GM12874 (cell line): ENCODE results near the gene C19orf38.

Source experiments
- TF ChIP-seq, protein P1 (sequence below): IDR thresholded peaks from 2 replicates; pipeline ENCODE4 v1.5.1; 2011; ENCODE audit warnings: low read depth, mild to moderate bottlenecking, control low read depth, low read length, moderate library complexity; ENCODE audit not compliant: insufficient read depth

The C19orf38 gene

DNA sequence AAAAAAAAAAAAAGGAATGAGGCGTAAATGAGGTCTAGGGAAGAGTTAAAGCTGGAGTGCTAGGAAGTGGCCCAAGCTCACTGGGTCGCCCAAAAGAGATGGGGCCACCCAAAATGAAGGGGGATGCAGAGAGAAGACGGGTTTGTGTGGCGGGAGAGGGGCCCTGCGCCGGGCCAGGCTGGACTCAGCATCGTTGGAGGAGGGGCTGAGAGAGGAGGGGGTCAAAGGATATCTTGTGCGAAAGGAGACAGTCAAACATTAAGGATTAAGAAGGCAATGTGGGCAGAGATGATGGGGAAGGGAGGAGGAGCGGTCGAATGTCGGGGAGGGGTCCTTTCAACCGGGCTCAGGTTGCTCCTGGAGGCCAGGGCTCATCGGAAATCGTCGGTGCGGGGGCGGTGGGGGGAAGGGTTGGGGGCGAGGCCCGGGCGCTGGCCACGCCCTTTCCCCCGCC lies 22.3 kb downstream of the C19orf38 start:
- TF ChIP-seq, protein P1, sequence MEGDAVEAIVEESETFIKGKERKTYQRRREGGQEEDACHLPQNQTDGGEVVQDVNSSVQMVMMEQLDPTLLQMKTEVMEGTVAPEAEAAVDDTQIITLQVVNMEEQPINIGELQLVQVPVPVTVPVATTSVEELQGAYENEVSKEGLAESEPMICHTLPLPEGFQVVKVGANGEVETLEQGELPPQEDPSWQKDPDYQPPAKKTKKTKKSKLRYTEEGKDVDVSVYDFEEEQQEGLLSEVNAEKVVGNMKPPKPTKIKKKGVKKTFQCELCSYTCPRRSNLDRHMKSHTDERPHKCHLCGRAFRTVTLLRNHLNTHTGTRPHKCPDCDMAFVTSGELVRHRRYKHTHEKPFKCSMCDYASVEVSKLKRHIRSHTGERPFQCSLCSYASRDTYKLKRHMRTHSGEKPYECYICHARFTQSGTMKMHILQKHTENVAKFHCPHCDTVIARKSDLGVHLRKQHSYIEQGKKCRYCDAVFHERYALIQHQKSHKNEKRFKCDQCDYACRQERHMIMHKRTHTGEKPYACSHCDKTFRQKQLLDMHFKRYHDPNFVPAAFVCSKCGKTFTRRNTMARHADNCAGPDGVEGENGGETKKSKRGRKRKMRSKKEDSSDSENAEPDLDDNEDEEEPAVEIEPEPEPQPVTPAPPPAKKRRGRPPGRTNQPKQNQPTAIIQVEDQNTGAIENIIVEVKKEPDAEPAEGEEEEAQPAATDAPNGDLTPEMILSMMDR: no peak

GRCh38 chr19:10870955-10871603 lies 22.9 kb downstream of the C19orf38 start, which contains the start of gene CARM1:
TSS of gene CARM1 (plus strand) at chr19:10871553. CDS start at chr19:10871703, 150 bp downstream.
- TF ChIP-seq, protein P1: peak; percentile 79

DNA sequence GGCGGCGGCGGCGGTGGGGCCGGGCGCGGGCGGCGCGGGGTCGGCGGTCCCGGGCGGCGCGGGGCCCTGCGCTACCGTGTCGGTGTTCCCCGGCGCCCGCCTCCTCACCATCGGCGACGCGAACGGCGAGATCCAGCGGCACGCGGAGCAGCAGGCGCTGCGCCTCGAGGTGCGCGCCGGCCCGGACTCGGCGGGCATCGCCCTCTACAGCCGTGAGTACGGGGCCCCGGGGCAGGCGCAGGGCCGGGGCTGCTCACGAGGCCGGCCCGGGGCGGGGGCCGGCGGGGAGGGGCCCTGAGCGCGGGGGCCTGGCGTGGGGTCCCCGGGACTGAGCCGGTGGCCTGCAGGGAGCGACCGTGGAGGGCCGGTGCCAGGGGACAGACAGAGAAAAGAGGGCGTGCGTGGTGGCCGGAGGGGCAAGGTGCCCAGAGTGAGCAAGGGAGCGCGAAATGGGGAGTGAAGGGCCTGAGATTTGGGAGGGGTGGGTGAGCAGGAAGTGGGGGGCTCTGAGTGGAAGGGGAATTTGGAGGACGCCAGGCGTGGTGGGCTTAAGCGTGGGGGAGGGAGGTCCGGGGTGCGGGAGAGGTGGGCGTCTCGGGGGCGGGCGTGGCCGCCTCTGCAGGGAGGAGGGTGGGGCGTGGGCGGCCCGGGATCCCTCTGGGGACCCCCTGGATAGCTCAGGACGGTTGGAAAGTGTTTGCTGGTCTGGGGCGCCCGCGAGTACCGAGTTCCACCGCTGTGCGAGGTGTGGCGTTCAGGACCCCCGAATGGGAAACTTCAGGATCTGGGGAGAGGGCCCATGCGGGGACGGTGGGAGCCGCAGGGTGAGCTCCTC lies 23.7 kb downstream of the C19orf38 start:
- TF ChIP-seq, protein P1: peak; percentile 27

DNA sequence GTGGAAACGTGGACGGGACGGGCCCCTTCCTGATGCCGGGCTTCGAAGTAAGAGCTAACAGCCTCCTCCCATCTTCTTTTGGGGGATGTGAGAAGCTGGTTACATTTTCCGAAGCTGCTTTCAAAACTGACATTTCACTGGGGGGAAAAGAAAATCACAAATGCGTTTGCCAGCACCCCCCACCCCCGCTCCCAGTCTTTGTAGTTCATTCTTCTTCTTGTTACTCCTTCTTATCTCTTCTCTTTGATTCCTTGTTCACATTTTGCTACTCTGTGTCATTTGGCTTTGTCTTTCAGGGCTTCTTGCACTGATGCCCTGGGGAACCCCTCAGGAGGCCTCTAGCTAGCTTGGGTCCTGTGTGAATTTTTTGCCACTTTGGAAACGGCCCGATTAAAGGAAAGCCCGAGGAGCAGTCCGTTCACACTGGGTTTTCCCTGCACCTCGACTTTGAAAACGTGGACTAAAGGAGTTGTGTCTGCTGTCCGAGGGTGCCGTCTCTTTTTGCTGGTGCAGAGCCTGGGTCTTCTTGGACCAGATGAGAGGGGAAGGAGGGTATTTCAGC lies 24.4 kb downstream of the C19orf38 start:
- TF ChIP-seq, protein P1: no peak

DNA sequence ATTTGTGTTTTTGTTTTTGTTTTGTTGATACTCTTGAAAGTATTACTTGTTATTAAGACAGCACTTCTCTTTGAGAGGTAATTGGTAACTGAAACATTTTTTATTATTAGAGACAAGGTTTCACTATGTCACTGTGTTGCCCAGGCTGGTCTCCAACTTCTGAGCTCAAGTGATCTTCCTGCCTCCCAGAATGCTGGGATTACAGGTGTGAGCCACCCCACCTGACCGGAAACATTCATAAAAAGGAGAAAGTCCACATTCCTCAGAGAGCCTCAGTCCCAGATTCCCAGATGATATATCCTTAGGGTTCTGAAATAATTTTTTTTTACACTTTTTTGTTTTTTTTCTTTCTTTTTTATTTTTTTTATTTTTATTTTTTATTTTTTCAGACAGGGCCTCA lies 25.8 kb downstream of the C19orf38 start:
- TF ChIP-seq, protein P1: no peak

DNA sequence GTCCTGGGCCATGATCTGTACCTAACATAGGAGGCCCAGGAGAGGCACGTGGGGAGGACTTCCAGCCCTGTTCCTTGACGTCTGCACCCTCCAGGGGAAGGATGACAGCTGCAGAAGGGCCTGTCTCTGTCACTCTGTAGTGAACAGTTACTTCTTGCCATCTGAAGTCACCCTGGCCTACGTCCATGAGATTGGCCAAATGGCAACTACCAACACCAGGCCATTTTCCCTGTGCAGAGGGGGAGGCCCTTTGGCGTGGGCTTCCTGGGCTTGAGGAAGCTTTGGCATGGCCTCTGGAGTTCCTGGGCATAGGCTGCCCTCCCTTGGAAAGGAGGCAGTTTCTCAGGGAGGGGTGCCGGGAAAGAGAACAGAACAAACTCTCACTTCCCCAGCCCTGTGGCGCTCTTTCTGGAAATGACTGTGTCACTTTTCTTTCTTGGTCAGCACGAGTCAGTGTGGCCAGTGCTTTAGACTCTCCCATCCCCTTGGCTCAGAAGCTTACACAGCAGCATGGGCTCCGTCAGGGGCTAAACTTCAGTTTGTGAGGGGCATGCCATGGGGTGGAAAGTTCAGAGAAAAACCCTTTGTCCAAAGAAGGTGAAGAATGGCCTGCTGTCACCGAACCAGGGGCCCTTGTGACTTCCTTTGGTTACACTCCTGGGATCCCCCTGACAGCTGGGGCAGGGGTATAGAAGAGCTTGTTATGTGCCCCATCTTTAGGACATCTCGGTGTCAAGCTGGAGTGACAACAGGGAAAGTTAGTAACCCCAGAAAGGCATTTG lies 28.4 kb downstream of the C19orf38 start:
- TF ChIP-seq, protein P1: no peak
